ENCODE measurements around the gene ENOX1. TPM values are rescaled to one million over a fixed set of nuclear protein-coding genes. Genes with fewer than 3 reads are reported as not detected.

The ENOX1 gene
- total and polyA plus RNA-seq, 2 of the 8 experiments (the other 6 are each of a cell fraction or from before 2014, with no cell fraction given): 0.23 to 0.37 TPM

DNA sequence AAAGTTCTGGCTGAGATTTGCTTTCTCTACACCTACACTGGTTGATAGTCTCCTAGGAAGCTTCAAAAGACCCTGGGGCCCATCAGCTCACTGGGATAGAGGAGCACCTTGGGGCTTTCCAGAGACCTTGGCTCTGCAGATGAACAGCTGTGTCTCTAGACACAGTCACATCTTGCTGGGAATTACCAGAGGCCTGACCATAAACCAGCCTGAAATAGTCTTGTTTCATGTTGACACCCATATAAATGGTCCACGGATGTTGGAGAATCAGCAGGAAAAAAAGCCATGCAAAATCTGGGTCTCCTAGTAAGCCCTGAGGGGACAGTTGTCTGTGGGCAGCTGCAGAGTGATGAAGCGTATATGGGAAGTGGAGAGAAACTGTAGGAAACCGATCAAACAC, 555.8 kb downstream of the ENOX1 start:
- Histone ChIP-seq H4K8ac (ENCODE audit: extremely low read depth, insufficient read depth, low read length) (no peak overlapping the region), H3K56ac (replicated peaks; ENCODE audit: insufficient read length, low read depth, low read length) (no peak overlapping the region), H3K4me3 (ENCODE audit: extremely low read depth in 1 of 4, insufficient read depth in 2 of 4, low read depth in 3 of 4, low read length in 4 of 4) (no peak overlapping the region), H3K4ac (replicated peaks; ENCODE audit: insufficient read length, low read depth, low read length) (no peak overlapping the region), H4K20me1 (replicated peaks in 1 of 2; ENCODE audit: control insufficient read depth in 1 of 2, insufficient read depth in 2 of 2, low read length in 2 of 2) (no peaks in the 10 kb centered on the region), H3K14ac (ENCODE audit: insufficient read length) (no peak overlapping the region), H3K27ac (ENCODE audit: low read depth, low read length) (no peak overlapping the region), H3K23ac (ENCODE audit: insufficient read length) (no peak overlapping the region), H3K9ac (replicated peaks in 1 of 4; ENCODE audit: extremely low read depth in 1 of 4, low read depth in 3 of 4, low read length in 3 of 4) (no peak overlapping the region), H3K4me2 (ENCODE audit: insufficient read depth in 1 of 2, low read depth in 2 of 2, low read length in 2 of 2) (no peak overlapping the region), H2AK5ac (ENCODE audit: low read depth, low read length) (no peak overlapping the region), H2BK120ac (replicated peaks; ENCODE audit: low read depth, low read length) (no peak overlapping the region), H3K18ac (ENCODE audit: extremely low read depth, low read length) (no peak overlapping the region), H3K79me2 (ENCODE audit: control insufficient read depth in 1 of 2, insufficient read depth in 2 of 2, low read length in 2 of 2) (no peaks in the 10 kb centered on the region), H4K91ac (replicated peaks; ENCODE audit: insufficient read length, low read length) (no peak overlapping the region), H3K4me1 (replicated peaks in 1 of 4; ENCODE audit: control insufficient read depth in 3 of 4, insufficient read depth in 4 of 4, low read length in 3 of 4) (no peaks in the 10 kb centered on the region), H4K5ac (ENCODE audit: insufficient read length, low read depth, low read length) (no peak overlapping the region), H2BK12ac (ENCODE audit: low read depth, low read length) (no peak overlapping the region), H3K79me1 (ENCODE audit: low read depth, low read length) (no peaks in the 10 kb centered on the region), H2AFZ (ENCODE audit: low read length) (no peak overlapping the region), H3K27me3 (replicated peaks in 1 of 4; ENCODE audit: control insufficient read depth in 3 of 4, extremely low read depth in 1 of 4, insufficient read depth in 3 of 4, low read length in 3 of 4) (no peaks in the 10 kb centered on the region), H3K9me3 (ENCODE audit: insufficient read depth in 2 of 2, low read depth in 1 of 2, low read length in 1 of 2) (no peaks in the 10 kb centered on the region), H2BK15ac (ENCODE audit: low read length) (no peak overlapping the region), H3K36me3 (ENCODE audit: control insufficient read depth in 2 of 4, insufficient read depth in 4 of 4, low read length in 3 of 4) (no peaks in the 10 kb centered on the region), H2BK5ac (ENCODE audit: low read depth, low read length) (no peak overlapping the region), H2BK20ac (ENCODE audit: low read length) (no peak overlapping the region), H3K23me2 (ENCODE audit: low read depth, low read length) (no peaks in the 10 kb centered on the region)
- FAIRE-seq: no peak
- WGBS, 2 experiments (ENCODE audit: extremely low coverage in 1 of 2, insufficient coverage in 1 of 2, insufficient read length in 1 of 2, insufficient replicate concordance in 2 of 2, low coverage in 1 of 2, low lambda C conversion rate in 2 of 2, missing lambda C conversion rate in 1 of 2): 85% methylated on average over 3 of the region's 3 CpGs; no CpG with 5 or more reads in 1 of the 2 experiments
- ChIA-PET POLR2A (ENCODE audit: partially characterized antibody) (no interaction called here), CTCF (ENCODE audit: partially characterized antibody) (interaction anchor here (1.0 kb wide), 1 partner anchor 17 kb away, joined by 3 read pairs; no protein-coding TSS in a partner anchor)
- no peak for DNase-seq (ENCODE audit: low read depth in 1 of 2, low spot score in 2 of 2)
- TF ChIP-seq BACH1 (IDR thresholded peaks at IDR 0.05; ENCODE audit: low read length): no peak
- no peak for TF ChIP-seq RNF2 (IDR thresholded peaks at IDR 0.05; ENCODE audit: borderline replicate concordance, low read depth, low read length, missing control alignments, poor library complexity, severe bottlenecking)
- no peak for TF ChIP-seq CBX8 (IDR thresholded peaks at IDR 0.05; ENCODE audit: borderline replicate concordance, low read depth, low read length)

All from H1 (cell line).